ENCODE measurements around the gene CYTH3.

Gene CYTH3

GRCh38 chr7:6279937-6280336, 7.5 kb upstream of the CYTH3 start:
- no peak for DNase-seq

GRCh38 chr7:6279341-6279740, 6.9 kb upstream of the CYTH3 start:
- no peak for DNase-seq

GRCh38 chr7:6278749-6279310, 6.4 kb upstream of the CYTH3 start:
- DNase-seq, result no peak

GRCh38 chr7:6277476-6277875, 5.1 kb upstream of the CYTH3 start:
- DNase-seq, result no peak

- DNase-seq, result no peak
These were observed 4.5 kb upstream of the CYTH3 start for GRCh38 chr7:6276911-6277408.

GRCh38 chr7:6274743-6275142, 2.3 kb upstream of the CYTH3 start:
- no peak for DNase-seq

GRCh38 chr7:6273917-6274630, 1.6 kb upstream of the CYTH3 start:
- DNase-seq, result no peak

GRCh38 chr7:6273380-6273837, 985 bp upstream of the CYTH3 start:
- DNase-seq, result no peak

- no peak for DNase-seq
These were observed 557 bp downstream of the CYTH3 start for GRCh38 chr7:6271694-6272440.

- DNase-seq, result peak; percentile 83
These were observed 1.3 kb downstream of the CYTH3 start for GRCh38 chr7:6271060-6271658.

- DNase-seq, result peak; percentile 45
These were observed 2.9 kb downstream of the CYTH3 start for GRCh38 chr7:6269527-6269926.

- DNase-seq, result no peak
These were observed 3.5 kb downstream of the CYTH3 start for GRCh38 chr7:6268907-6269306.

GRCh38 chr7:6268023-6268900, 4.2 kb downstream of the CYTH3 start:
- no peak for DNase-seq

- peak; percentile 44 for DNase-seq
These were observed 5.7 kb downstream of the CYTH3 start for GRCh38 chr7:6266699-6267098.

GRCh38 chr7:6262221-6262620, 10.2 kb downstream of the CYTH3 start:
- no peak for DNase-seq

- no peak for DNase-seq
These were observed 10.7 kb downstream of the CYTH3 start for GRCh38 chr7:6261699-6262098.

- no peak for DNase-seq
These were observed 11.9 kb downstream of the CYTH3 start for GRCh38 chr7:6260291-6261187.

- no peak for DNase-seq
These were observed 13.2 kb downstream of the CYTH3 start for GRCh38 chr7:6259257-6259656.

GRCh38 chr7:6258440-6259182, 13.8 kb downstream of the CYTH3 start:
- no peak for DNase-seq

GRCh38 chr7:6257675-6258074, 14.7 kb downstream of the CYTH3 start:
- no peak for DNase-seq

All from hematopoietic multipotent progenitor cell treated with erythropoietin and hydrocortisone succinate and interleukin-3 and kit ligand, for 6 days (in vitro differentiated cells).